D341Med (cell line): ENCODE data around the gene GNG7.

ENCODE experiments used
- DNase-seq: peaks from one replicate; pipeline ENCODE4 v3.0.0; 2012; ENCODE audit warnings: low spot score

Gene GNG7

DNA sequence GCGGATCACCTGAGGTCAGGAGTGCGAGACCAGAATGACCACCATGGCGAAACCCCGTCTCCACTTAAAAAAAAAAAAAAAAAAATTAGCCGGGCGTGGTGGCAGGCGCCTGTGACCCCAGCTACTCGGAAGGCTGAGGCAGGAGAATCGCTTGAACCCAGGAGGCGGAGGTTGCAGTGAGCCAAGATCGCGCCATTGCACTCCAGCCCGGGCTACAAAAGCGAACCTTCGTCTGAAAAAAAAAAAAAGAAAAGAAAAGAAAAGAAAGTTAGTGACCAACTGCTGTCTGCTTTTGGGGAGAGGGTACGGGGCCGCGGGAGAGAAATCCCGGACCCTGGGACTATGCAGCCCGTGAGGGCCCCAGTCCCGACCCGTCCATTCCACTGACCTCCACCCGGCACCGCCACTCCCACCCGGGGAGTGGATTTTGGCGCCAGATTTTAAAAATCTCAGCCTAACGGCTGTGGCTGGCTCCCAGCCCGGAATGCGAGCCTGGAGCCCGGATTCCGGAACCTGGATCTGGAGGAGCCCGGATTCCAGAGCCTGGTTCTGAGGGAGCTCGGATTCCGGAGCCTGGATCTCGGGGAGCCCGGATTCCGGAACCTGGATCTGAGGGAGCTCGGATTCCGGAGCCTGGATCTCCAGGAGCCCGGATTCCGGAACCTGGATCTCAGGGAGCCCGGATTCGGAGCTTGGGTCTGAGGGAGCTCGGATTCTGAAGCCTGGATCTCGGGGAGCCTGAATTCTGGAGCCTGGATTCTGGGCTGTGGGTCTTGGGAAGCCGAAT is 239.7 kb downstream of the GNG7 start:
- peak; percentile 65 for DNase-seq

DNA sequence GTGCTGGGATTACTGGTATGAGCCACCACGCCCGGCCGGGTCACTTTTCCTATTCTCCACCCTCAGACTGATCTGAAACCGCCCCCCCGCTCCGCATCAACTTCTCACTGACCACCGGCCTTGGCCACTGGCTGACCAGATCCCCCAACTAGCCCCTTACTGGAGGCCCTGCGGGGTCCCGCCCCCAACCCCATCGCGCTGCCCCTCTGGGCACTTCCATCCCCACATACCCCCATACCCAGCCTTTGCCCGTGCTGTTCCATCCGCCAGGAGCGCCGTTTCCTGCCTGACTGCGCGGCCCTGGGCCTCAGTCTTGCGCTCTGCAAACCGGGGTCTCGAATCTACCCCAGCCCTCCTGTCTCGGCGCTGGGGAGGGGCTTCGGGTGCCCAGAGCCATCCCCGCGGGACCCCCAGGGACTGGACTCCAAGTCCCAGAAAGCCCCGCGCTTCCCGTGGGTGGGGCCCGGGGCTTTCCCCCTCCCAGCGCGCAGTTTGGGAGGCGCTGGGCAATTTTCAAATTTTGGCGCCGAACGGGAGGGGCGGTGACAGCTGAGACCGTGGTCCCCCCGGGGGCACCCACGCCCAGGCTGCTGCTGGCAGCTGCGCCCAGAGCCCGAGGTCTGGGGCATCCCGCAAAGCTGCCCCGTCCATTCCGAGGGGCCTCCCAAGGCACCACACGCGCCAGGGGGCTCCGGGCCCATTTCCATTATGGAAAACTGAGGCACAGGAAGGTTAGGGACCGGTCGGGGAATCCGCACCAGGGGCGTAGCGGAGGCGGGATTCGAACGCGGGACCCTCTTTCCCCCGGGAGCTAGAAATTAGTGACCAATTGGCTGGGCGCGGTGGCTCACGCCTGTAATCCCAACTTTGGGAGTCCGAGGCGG is 240.5 kb downstream of the GNG7 start:
- DNase-seq: peak; percentile 53
